SK-N-DZ (cell line): Measurements from ENCODE around the gene ZDHHC14.
"Not testable (repeated sequence)": the region's sequence is repeated elsewhere in the genome, so short reads cannot be mapped to it uniquely, and the experiment has no call there.

Experiments used
- DNase-seq: peaks from one replicate; pipeline ENCODE4 v3.0.0-alpha.2; 2015; ENCODE audit warnings: low spot score

ZDHHC14 gene

DNA sequence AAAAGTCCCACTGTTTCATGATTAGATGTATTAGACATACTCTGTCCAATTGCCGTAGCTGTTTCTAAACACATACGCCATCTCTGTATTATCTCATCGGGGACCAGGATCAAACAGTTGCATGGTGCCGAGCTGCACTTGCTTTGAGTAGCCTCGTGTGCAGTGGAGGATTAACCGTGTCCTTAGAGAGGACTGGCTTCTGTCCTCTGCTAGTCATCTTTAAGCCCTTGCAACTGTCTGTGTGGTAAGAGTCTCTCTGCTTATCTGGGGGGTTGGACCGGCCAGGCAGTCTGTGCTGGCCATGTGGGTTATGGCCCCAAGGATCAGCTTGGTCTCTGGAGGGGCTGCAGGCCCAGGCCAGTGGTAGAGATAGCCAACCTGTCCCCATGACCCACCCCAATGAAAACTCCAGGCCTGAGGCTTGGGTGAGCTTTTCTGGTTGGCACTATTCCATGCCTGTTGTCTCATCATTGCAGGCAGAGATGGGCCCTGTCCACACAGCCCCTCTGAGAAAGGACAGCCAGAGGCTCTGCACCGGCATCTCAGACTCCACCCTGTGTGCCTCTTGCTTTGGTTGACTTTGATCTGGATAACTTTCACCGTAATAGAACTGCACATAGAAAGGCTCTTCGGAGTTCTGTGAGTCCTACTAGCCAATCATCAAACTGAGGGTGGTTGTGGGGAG is 304.7 kb downstream of the ZDHHC14 start:
- no peak for DNase-seq

DNA sequence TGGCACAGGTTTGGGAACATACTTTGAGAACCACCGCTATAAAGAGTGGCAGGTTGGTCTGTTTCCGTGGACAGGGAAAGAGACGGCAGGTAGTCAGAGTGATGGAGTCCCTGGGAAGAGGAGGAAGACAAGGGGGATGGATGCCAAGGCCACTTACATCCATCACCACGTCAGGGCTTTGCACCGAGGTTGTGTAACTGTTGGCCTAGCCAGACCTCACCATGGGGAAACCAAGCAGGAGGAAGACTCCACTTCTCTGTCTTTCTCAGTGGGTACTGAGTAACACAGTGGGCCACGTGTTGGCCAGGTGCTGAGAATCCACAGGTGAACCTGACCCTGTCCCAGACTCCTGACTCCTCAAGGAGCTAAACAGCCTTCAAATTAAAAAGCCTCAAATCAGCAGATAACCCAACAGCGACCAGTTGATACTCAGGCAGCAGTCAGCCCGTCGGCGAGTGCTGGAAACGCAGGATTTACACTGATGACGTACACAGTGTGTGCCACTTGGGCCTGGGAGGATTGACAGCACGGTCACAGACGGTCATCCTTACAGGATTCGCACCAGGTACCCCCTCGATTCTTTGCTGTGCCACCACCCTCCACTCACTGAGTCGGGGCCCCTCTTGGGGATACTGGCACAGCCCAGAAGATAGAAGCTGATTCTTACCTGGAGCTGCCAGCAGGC is 307.4 kb downstream of the ZDHHC14 start:
- DNase-seq: no peak

DNA sequence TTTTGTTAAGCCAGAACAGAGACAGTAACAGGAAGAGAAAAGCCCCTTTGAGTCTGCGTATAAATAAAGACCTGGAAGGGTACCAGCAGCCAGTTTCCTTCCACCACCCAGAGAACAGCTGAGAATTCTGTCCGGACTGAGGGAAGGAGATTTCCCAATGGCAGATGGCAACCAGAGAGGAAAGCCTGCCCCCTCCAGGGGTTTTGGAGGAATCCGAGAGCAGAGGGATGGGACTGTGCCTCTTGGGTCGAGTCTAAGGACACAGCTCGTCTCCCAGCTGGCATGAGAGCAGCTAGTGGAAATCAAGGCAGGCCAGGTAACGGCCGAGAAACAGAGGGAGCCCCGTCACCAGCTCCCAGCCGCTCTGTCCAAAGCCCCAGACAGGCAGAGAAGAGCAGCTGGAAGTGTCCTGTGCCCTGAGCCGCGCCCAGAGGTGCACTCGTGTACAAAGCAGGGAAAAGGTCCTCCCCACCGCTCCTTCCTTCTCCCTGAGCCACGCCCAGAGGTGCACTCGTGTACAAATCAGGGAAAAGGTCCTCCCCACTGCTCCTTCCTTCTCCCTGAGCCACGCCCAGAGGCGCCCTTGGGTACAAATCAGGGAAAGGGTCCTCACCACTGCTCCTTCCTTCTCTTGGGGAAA is 308.1 kb downstream of the ZDHHC14 start:
- DNase-seq: no peak

- no peak for DNase-seq
Observed at GRCh38 chr6:157689875-157690274, 308.9 kb downstream of the ZDHHC14 start.

DNA sequence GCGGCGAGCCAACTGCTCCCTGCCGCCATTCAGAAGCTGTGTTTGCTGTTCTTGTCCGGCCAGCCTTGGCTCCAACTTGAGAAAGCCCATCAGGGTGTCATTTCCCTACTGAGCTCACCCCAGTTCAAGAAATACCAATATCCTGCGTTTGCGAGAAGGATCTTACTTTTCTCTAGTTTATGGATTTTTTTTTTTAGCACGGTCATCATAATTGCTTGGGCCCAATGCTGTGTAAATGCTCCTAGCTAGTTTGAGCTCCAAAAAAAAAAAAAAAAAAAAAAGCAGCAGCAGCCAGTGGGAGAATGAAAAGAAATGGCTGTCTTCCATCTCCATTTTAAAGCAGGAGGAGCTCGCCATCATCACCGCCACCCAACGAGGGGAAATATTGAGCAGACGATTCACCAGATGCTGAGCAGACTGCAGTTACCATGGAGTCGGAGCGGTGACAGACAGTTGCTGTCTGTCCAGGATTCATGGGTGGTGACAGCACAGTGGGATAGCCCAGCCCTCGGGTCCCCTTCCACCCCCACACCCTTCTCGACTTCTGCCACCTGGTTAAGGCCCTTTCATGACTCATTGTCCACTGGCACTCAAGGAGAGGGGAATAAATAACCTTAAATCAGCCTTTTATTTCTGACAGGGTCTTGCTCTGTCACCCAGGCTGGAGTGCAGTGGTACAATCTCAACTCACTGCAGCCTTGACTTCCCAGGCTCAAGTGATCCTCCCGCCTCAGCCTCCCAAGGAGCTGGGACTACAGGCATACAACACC is 309.6 kb downstream of the ZDHHC14 start:
- peak; percentile 33 for DNase-seq

- DNase-seq: not testable (repeated sequence)
Observed at GRCh38 chr6:157691621-157692020, 310.6 kb downstream of the ZDHHC14 start.

DNA sequence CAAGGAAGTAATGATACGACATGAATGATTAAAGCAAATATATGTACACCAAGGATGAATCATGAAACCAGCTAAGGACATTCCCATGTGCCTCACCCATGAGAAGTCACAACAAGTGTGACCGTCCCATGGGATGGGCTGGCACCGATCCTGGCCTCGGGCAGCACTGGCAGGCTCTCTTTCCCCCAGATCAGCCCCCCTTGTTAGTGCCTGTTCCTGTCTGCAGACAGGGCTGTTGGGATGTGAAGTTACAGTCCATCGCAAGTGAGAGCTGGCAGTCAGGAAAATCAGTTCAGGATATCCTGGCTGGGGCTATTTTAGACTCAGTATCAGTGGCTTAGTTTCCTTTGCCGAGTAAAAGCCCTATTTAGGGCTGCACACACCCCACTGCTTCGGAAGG is 312.9 kb downstream of the ZDHHC14 start:
- no peak for DNase-seq

GRCh38 chr6:157695301-157696040 is 314.5 kb downstream of the ZDHHC14 start:
- DNase-seq: no peak

GRCh38 chr6:157699777-157700636 is 319.0 kb downstream of the ZDHHC14 start:
- DNase-seq: no peak

GRCh38 chr6:157706351-157706750 is 325.4 kb downstream of the ZDHHC14 start:
- DNase-seq: not testable (repeated sequence)

GRCh38 chr6:157706883-157707282 is 325.9 kb downstream of the ZDHHC14 start:
- DNase-seq: no peak

DNA sequence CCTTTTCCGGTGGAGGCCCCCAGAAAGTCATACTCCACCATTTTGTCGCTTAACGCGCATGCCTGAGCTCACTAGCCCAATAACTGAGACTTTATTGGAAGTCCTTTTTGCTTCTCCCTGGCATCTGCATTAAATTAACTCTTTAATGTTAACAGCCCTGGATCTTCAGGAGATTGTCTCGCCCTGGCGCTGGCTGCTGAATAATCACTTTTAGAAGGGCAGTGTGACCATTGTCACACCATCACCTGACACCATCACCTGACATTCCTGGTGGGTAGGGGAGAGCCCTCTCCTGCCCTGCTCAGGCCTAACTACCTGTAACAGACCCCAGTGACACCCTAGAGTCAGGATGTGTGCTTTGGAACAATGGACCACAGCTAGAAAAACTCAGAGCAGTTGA is 326.6 kb downstream of the ZDHHC14 start:
- DNase-seq: no peak

GRCh38 chr6:157708239-157708638 is 327.2 kb downstream of the ZDHHC14 start:
- DNase-seq: no peak

DNA sequence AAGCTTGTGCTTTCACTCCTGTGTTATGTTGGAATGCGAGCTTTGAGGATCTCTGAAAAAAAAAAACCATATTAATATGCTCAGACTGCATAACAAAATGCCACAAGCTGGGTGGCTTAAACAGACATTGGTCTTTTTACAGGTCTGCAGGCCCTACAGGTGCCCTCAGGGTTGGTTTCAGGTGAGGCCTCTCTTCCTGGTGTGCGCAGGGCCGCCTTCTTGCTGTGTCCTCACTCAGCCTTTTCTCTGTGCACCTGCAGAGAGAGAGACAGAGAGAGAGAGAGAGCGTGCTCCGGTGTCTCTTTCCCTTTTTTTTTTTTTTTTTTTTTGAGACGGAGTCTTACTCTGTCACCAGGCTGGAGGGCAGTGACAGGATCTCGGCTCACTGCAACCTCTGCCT is 327.9 kb downstream of the ZDHHC14 start:
- no peak for DNase-seq

GRCh38 chr6:157709555-157709954 is 328.6 kb downstream of the ZDHHC14 start:
- no peak for DNase-seq

DNA sequence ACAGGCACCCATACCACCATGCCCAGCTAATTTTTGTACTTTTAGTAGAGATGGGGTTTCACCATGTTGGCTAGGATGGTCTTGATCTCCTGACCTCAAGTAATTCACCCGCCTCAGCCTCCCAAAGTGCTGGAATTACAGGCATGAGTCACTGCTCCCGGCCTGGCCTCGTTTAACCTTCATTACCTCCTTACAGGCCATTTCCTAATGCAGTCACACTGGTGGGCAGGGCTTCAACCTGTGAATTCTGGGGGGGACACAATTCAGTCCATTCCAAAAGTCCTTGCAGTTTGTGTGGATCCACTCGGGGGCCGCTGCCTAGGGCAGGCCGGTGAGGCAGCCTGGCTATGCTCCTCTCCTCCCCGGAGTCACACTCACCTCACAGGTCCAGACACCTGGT is 329.6 kb downstream of the ZDHHC14 start:
- DNase-seq: no peak

GRCh38 chr6:157711060-157711459 is 330.1 kb downstream of the ZDHHC14 start:
- DNase-seq: no peak

- DNase-seq: no peak
Observed at GRCh38 chr6:157712585-157713295, 331.8 kb downstream of the ZDHHC14 start.

DNA sequence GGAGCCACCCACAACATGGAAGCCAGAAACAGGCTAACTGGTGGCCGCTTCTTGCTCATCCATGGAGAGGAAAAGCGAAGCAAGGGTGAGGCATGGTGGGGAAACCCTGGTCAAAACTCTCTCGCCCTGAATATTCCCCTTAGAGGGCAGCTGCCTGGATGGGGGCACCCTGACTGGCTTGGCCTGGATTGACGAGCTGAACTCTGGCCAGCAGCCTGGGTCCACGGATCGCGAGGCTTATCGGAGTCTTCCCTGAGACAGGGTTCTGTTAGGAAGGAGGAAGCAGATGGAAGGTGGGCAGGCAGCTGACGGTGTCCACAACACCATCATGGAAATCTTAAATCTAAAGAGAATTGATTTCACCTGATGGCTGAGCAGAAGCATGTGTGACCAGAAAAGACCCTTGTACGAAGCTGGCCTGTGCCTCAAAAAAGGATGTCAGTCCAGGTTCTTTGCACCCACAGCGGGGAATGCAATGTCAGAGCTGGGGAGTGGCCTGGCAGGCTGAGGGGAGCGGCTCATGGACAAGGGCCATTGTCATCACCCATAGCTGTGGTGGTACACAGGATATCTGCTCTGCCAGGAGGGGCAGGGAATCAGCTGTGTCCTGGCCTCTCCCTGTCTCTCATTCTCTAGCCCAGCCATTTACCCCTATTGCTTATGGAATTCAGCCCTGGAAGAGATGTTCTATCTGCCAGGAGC is 332.6 kb downstream of the ZDHHC14 start:
- no peak for DNase-seq
